GM10248 (cell line): ENCODE measurements around the gene AKAP13.

Source experiments
- CTCF ChIA-PET: fragments of 300-600 bp; sonication (Branson Sonifier 250); formaldehyde crosslinking; extraction: SDS; loops from one replicate; lab custom pipeline; 2021; ENCODE audit warnings: antibody characterized with exemption; lab: Yijun Ruan, JAX
- POLR2A ChIA-PET: fragments of 350-650 bp; sonication (Branson Sonifier 250); formaldehyde crosslinking; extraction: SDS; loops from one replicate; lab custom pipeline; 2020; ENCODE audit warnings: antibody characterized with exemption; lab: Yijun Ruan, JAX
- DNase-seq: peaks from one replicate; pipeline ENCODE4 v3.0.0; 2012; ENCODE audit errors: extremely low spot score
- TF ChIP-seq, protein P1 (sequence below): IDR thresholded peaks from 2 replicates; pipeline ENCODE4 v1.5.1; 2012; ENCODE audit warnings: mild to moderate bottlenecking, low read depth; ENCODE audit errors: extremely low read depth, missing control alignments, control extremely low read depth

Gene AKAP13

DNA sequence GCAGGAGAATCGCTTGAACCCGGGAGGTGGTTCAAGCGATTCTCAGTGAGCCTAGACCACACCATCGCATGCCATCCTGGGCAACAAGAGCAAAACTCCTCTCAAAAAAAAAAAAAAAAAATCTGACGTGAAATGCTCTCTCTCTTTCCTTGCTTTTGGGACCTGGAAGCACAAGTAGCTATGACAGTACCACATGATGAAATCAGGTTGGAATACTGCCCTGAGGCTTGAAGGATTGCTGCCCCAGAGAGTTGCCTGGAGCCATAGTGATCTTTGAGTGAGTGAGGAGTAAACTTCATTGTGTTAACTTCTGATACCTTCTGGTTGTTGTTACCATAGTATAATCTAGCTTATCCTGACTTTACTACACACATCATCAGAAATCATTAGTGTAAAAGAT, 23.3 kb downstream of the AKAP13 start:
- ChIA-PET CTCF (interaction anchor here (0.9 to 6.5 kb wide), 11 partner anchors 10 to 114 kb away, joined by 3 to 80 read pairs (median 4); no protein-coding TSS in a partner anchor), POLR2A (interaction anchor here (0.7 kb wide), 1 partner anchor 85 kb away, joined by 5 read pairs; no protein-coding TSS in a partner anchor)
- TF ChIP-seq, protein P1, sequence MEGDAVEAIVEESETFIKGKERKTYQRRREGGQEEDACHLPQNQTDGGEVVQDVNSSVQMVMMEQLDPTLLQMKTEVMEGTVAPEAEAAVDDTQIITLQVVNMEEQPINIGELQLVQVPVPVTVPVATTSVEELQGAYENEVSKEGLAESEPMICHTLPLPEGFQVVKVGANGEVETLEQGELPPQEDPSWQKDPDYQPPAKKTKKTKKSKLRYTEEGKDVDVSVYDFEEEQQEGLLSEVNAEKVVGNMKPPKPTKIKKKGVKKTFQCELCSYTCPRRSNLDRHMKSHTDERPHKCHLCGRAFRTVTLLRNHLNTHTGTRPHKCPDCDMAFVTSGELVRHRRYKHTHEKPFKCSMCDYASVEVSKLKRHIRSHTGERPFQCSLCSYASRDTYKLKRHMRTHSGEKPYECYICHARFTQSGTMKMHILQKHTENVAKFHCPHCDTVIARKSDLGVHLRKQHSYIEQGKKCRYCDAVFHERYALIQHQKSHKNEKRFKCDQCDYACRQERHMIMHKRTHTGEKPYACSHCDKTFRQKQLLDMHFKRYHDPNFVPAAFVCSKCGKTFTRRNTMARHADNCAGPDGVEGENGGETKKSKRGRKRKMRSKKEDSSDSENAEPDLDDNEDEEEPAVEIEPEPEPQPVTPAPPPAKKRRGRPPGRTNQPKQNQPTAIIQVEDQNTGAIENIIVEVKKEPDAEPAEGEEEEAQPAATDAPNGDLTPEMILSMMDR, result no peak
- DNase-seq, result no peak

DNA sequence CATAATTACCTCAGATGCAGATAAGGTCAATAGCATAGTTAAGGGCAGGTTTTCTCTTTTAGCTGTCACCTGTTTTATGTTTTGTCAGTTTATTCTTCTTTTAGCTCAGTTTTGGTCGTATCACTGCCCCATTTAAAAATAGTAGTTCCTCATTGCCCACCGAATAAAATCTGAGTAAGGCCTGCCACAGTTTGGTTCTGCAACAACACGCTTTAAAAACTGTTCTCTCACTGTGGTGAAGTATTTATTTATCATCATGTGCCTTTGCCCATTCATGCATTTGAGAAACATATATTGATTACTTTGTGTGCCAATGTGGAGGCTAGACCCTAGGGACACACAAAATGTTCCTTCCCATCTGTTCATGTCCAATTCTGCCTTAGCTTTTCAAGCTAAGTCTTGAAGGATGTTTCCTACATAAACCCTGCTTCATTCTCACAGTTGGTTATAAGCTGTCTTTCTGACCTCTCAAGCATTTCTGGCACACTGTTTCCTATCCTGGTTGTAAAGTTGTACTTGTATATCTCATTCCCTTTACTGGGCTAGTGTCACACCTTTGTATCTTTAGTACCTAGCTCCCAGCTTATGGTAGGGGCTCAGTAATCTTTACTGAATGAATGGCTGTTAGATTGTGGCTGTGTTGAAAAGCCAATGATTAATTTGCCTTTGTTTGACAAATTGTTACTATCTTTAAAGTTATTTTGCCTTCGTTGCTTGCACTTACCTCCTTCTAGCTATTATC, 23.9 kb downstream of the AKAP13 start:
- no peak for DNase-seq
- ChIA-PET POLR2A (interaction anchor here (0.6 to 0.7 kb wide), 2 partner anchors 79 to 86 kb away, joined by 3 to 5 read pairs; no protein-coding TSS in a partner anchor), CTCF (interaction anchor here (0.9 to 6.5 kb wide), 17 partner anchors 8 to 300 kb away, joined by 3 to 80 read pairs (median 4); no protein-coding TSS in a partner anchor)
- TF ChIP-seq, protein P1, result no peak

DNA sequence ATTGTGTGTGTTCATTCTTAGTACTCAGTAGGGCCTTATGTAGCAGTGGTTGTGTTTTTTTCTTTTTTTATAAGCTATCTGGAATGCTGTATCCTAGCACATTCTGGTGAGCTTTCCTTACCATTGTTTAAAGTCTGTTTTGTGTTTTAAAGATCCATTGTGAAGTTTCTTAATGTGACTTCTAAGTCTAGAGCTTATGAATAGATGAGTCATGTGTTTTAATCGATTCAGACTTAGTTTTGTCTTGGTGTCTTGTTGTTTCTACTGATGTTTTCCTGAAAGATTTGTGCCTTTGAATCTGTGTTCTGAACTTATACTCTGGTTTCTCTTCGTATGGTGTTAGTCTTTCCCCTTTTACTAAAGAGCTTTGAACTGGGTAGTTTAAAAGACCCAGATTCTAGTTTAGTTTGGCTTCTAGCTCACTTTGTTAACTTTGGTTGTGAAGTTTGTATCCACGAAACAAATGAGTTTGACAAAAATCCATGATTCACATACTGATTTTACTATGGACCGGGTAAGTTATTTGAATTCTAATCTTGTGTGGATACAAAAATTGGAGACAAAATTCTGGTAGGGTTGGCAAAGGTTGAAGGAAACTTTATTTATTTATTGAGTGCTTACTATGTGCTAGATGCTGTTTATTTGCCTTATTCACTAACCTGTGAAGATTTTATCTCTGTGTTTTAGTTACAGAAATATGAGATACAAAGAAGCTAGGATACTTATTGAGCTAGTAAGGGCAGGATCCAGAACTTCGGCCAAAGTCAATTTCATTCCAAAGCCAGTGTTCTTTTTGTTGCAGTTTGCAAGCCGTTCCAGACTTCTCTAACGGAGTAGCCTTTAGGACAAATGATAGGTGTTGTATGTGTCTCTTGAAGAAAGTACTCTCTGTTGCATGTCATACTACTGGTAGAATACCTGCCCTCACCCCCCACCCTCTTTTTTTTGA, 24.8 kb downstream of the AKAP13 start:
- TF ChIP-seq, protein P1, result no peak
- ChIA-PET CTCF (interaction anchor here (1.0 to 6.5 kb wide), 16 partner anchors 9 to 300 kb away, joined by 3 to 80 read pairs (median 4); no protein-coding TSS in a partner anchor), POLR2A (no interaction called here)

DNA sequence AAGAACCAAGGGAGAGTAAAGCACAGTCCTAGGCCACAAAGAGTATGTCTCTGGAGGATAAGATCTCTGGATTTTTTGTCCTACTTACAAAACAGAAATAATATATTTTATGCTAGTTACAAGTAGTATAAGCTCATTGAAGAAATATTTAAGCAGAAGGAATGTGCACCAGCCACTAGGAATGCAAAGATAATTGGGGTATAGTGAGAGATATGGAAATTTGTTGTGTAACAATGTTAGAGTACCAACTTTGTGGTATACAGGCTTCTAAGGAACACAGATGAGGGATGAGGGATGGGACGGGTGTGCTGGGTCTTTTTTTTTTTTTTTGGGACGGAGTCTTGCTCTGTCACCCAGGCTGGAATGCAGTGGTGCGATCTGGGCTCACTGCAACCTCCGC, 26.5 kb downstream of the AKAP13 start:
- POLR2A ChIA-PET, result interaction anchor here (1.0 kb wide), 1 partner anchor 33 kb away, joined by 3 read pairs; no protein-coding TSS in a partner anchor
- TF ChIP-seq, protein P1, result no peak
- CTCF ChIA-PET, result interaction anchor here (0.6 to 2.1 kb wide), 5 partner anchors 30 to 110 kb away, joined by 3 to 6 read pairs (median 3); no protein-coding TSS in a partner anchor
- DNase-seq, result no peak

More for the DNA sequence above, 24.8 kb downstream of the AKAP13 start:
- DNase-seq, result no peak

DNA sequence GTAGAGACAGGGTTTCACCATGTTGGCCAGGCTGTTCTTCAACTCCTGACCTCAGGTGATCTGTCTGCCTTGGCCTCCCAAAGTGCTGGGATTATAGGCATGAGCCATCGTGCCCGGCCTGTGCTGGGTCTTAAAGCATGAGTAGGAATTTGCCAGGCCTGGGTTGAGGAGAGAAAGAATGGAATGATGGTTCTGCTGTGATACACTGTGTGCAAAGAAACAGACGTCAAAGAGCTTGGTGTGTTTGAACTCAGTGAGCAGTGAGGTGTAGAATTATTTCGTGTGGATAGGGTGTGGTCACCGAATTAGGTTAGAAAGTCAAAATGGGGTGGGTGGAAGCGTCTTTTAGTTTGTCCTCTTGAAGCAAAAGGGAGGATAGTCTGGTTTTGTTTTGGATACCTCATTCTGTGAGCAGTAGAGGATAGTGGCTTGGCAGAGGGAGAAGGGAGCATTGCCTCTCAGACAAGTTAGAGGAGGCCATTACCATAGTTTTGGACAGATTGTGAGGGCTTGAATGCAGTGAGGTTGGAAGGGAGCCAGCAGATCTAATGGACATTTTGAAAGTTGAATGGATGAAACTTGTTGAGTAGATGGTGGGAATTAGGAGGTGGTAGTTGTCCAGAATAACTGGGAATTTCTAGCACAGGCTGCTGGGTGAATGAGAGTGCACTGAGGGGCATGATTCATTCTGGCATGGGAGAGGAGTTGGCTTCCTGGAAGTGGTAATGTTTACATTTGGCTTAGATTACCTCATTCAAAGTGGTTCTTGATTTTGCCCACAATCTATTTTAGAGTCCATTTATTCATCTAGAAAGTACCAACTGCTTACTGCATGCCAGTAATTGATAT, 27.2 kb downstream of the AKAP13 start:
- ChIA-PET POLR2A (no interaction called here), CTCF (interaction anchor here (0.8 to 1.3 kb wide), 2 partner anchors 33 to 74 kb away, joined by 3 read pairs; no protein-coding TSS in a partner anchor)
- TF ChIP-seq, protein P1, result no peak
- DNase-seq, result no peak
